AG04449 (cell line): ENCODE measurements around the gene ZNF385C.

ENCODE experiments used
- CTCF ChIA-PET: fragments of 350-600 bp; formaldehyde crosslinking; extraction: SDS; loops from one replicate; lab custom pipeline; 2021; ENCODE audit warnings: antibody characterized with exemption; lab: Yijun Ruan, JAX
- POLR2A ChIA-PET: fragments of 400-600, 350-600 bp; formaldehyde crosslinking; extraction: SDS; loops from one replicate; lab custom pipeline; 2020; ENCODE audit warnings: antibody characterized with exemption, inconsistent platforms; lab: Yijun Ruan, JAX
- DNase-seq: peaks from one replicate; pipeline ENCODE4 v3.0.0-alpha.2; 2010; ENCODE audit warnings: low read depth, low spot score
- H3K4me3 ChIP-seq: 2 replicates; pipeline ENCODE4 v1.5.1; 2011; ENCODE audit warnings: low read depth, mild to moderate bottlenecking, control low read depth, low read length
- TF ChIP-seq, protein P1 (sequence below): IDR thresholded peaks from one replicate; pipeline ENCODE4 v1.5.1; 2011; ENCODE audit warnings: mild to moderate bottlenecking, moderate library complexity, low read length, control low read depth, inconsistent platforms; ENCODE audit not compliant: insufficient read depth; ENCODE audit errors: missing control alignments

Gene ZNF385C

DNA sequence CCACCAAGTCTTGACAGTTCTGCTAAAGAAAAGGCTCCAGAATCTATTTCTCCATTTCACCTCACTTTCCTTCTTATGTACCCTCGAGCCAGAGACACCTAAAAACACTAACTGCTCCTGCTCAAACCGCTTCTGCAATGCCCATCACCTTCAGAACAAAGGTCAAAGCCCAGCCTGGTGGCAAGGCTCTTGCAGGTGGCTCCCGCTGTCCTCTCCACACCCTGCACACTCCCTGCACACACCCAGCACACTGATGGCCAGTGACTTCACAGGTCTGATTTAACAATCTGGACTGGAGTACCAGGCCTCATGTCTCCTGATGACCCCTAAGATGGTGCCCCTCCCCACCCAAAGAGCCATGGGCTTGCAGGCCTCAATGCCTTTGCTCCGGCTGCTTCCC, 38.0 kb downstream of the ZNF385C start:
- no peak overlapping the region for H3K4me3 ChIP-seq
- TF ChIP-seq, protein P1, sequence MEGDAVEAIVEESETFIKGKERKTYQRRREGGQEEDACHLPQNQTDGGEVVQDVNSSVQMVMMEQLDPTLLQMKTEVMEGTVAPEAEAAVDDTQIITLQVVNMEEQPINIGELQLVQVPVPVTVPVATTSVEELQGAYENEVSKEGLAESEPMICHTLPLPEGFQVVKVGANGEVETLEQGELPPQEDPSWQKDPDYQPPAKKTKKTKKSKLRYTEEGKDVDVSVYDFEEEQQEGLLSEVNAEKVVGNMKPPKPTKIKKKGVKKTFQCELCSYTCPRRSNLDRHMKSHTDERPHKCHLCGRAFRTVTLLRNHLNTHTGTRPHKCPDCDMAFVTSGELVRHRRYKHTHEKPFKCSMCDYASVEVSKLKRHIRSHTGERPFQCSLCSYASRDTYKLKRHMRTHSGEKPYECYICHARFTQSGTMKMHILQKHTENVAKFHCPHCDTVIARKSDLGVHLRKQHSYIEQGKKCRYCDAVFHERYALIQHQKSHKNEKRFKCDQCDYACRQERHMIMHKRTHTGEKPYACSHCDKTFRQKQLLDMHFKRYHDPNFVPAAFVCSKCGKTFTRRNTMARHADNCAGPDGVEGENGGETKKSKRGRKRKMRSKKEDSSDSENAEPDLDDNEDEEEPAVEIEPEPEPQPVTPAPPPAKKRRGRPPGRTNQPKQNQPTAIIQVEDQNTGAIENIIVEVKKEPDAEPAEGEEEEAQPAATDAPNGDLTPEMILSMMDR = no peak

GRCh38 chr17:42059815-42060214, 38.5 kb downstream of the ZNF385C start:
- TF ChIP-seq, protein P1 = no peak
- CTCF ChIA-PET = interaction anchor here (1.5 to 3.3 kb wide), 3 partner anchors 8 to 43 kb away, joined by 3 to 12 read pairs (median 6); no protein-coding TSS in a partner anchor
- H3K4me3 ChIP-seq = no peak overlapping the region

More for the DNA sequence above, 38.0 kb downstream of the ZNF385C start:
- ChIA-PET POLR2A (no interaction called here), CTCF (interaction anchor here (0.7 to 3.3 kb wide), 4 partner anchors 8 to 42 kb away, joined by 3 to 12 read pairs (median 4); no protein-coding TSS in a partner anchor)
- no peak for DNase-seq

DNA sequence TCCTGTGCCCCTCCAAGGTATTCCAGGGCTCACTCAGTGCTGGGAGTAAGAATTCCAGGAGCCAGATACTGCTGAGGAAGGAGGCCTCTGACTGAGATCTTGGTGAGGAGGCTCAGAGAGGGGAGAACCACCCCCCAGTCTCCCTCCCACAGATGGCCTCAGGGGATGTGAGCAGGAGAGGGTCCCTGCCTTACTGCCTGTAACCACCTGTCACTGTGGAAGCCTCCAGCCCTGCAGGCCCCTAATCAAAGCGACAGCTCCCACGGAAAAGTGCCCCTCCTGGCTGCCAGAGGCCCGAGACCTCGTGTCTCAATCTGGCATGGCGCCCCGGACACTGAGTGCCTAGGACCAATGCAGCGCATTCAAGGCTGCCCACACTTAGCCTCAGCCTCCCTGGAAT, 40.2 kb downstream of the ZNF385C start:
- no peak overlapping the region for H3K4me3 ChIP-seq
- POLR2A ChIA-PET = no interaction called here
- CTCF ChIA-PET = interaction anchor here (1.1 to 3.3 kb wide), 2 partner anchors 10 to 15 kb away, joined by 3 to 12 read pairs; no protein-coding TSS in a partner anchor
- no peak for DNase-seq
- TF ChIP-seq, protein P1 = no peak

More at GRCh38 chr17:42059815-42060214, 38.5 kb downstream of the ZNF385C start:
- DNase-seq = no peak
- POLR2A ChIA-PET = no interaction called here

GRCh38 chr17:42056635-42057034, 41.6 kb downstream of the ZNF385C start:
- ChIA-PET POLR2A (no interaction called here), CTCF (interaction anchor here (2.3 to 2.9 kb wide), 3 partner anchors 9 to 11 kb away, joined by 5 to 26 read pairs (median 16); no protein-coding TSS in a partner anchor)
- TF ChIP-seq, protein P1 = no peak
- DNase-seq = no peak
- H3K4me3 ChIP-seq = no peak overlapping the region

GRCh38 chr17:42055496-42055895, 42.8 kb downstream of the ZNF385C start:
- CTCF ChIA-PET = interaction anchor here (1.0 to 2.9 kb wide), 5 partner anchors 10 to 27 kb away, joined by 3 to 26 read pairs (median 5); no protein-coding TSS in a partner anchor
- no peak for DNase-seq
- POLR2A ChIA-PET = no interaction called here

DNA sequence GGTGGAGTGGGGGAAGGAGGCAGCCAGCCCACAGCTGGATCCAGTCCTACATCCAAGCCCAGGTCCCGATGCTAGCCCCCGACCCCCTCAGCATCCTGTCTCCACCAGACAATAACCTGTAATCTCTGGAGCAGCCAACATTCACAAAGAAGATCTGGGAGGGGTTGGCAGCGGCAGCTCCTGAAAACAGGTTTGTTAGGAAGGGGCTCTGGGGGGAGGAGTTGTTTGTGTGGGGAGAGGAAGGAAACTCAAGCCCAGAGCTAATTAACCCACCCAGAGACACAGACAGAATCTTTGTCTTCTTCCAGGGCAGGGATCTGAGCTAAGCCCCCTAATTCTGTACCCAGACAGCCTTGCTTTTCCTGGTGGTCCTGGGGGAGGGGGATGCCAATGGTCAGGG, 43.2 kb downstream of the ZNF385C start:
- DNase-seq = no peak
- TF ChIP-seq, protein P1 = no peak
- H3K4me3 ChIP-seq = no peak overlapping the region
- CTCF ChIA-PET = interaction anchor here (1.1 to 2.9 kb wide), 5 partner anchors 9 to 17 kb away, joined by 3 to 26 read pairs (median 5); no protein-coding TSS in a partner anchor
- POLR2A ChIA-PET = interaction anchor here (0.7 kb wide), 1 partner anchor 27 kb away, joined by 3 read pairs; no protein-coding TSS in a partner anchor

More at GRCh38 chr17:42055496-42055895, 42.8 kb downstream of the ZNF385C start:
- TF ChIP-seq, protein P1 = no peak
- H3K4me3 ChIP-seq = no peak overlapping the region
